GM21526 (cell line): ENCODE results near the gene BCR.
"Not testable (repeated sequence)": the region's sequence is repeated elsewhere in the genome, so short reads cannot be mapped to it uniquely, and the experiment has no call there.

Experiments
- ATAC-seq: cut with Tn5 transposase; IDR thresholded peaks from one replicate; pipeline ENCODE4 v1.9.1; 2021; ENCODE audit warnings: moderate library complexity; ENCODE audit not compliant: unreplicated experiment, low FRiP score

BCR gene

GRCh38 chr22:23305922-23306374 lies 125.6 kb downstream of the BCR start:
- no peak for ATAC-seq

- no peak for ATAC-seq
These were observed 126.2 kb downstream of the BCR start for GRCh38 chr22:23306438-23306921.

- ATAC-seq: no peak
These were observed 126.6 kb downstream of the BCR start for GRCh38 chr22:23306926-23307325.

GRCh38 chr22:23307511-23307910 lies 127.2 kb downstream of the BCR start:
- ATAC-seq: not testable (repeated sequence)

- not testable (repeated sequence) for ATAC-seq
These were observed 129.0 kb downstream of the BCR start for GRCh38 chr22:23309261-23309660.

GRCh38 chr22:23310443-23311097 lies 130.3 kb downstream of the BCR start:
- ATAC-seq: not testable (repeated sequence)

- not testable (repeated sequence) for ATAC-seq
These were observed 131.5 kb downstream of the BCR start for GRCh38 chr22:23311635-23312420.

- ATAC-seq: no peak
These were observed 133.7 kb downstream of the BCR start for GRCh38 chr22:23313791-23314567.

GRCh38 chr22:23315341-23315917 lies 135.1 kb downstream of the BCR start:
- no peak for ATAC-seq

GRCh38 chr22:23316596-23316995 lies 136.3 kb downstream of the BCR start:
- not testable (repeated sequence) for ATAC-seq

GRCh38 chr22:23318316-23318715 lies 138.0 kb downstream of the BCR start:
- not testable (repeated sequence) for ATAC-seq

GRCh38 chr22:23322497-23323080 lies 142.3 kb downstream of the BCR start:
- ATAC-seq: not testable (repeated sequence)

- ATAC-seq: not testable (repeated sequence)
These were observed 143.8 kb downstream of the BCR start for GRCh38 chr22:23323960-23324688.

- ATAC-seq: no peak
These were observed 144.9 kb downstream of the BCR start for GRCh38 chr22:23325183-23325582.

- not testable (repeated sequence) for ATAC-seq
These were observed 153.5 kb downstream of the BCR start for GRCh38 chr22:23333822-23334221.

GRCh38 chr22:23337672-23338071 lies 157.4 kb downstream of the BCR start:
- ATAC-seq: not testable (repeated sequence)

GRCh38 chr22:23341942-23342695 lies 161.8 kb downstream of the BCR start:
- not testable (repeated sequence) for ATAC-seq

- ATAC-seq: no peak
These were observed 171.0 kb downstream of the BCR start for GRCh38 chr22:23351321-23351720.

- ATAC-seq: no peak
These were observed 172.7 kb downstream of the BCR start for GRCh38 chr22:23353004-23353403.
